Sciatic nerve (tissue), 2 donors: ENCODE results near the gene C16orf96. TPM values are rescaled to one million over a fixed set of nuclear protein-coding genes. Genes with fewer than 3 reads are reported as not detected.
"Not testable (repeated sequence)": the region's sequence is repeated elsewhere in the genome, so short reads cannot be mapped to it uniquely, and the experiment has no call there.

Experiments used
- ATAC-seq: fragments of 200-7000 bp; cut with Tn5 transposase; one replicate; pipeline ENCODE4 v1.9.1; 2020; ENCODE audit warnings: mild to moderate bottlenecking, moderate library complexity
- DNase-seq: peaks from one replicate; pipeline ENCODE4 v3.0.0-alpha.2; 2020; ENCODE audit warnings: low spot score
- intact Hi-C: fragments of 100-400 bp; cut with DNase I; formaldehyde crosslinking; loops from one replicate; pipeline ENCODE4 v1.14.2; 2022
- total RNA-seq: library from RNA; stranded (reverse); fragmentation: NEBNext Ultra II Directional; extraction: Animal tissue kit (Norgen Biotek cat#: 25700); gene quantifications from one replicate; pipeline ENCODE4 v1.2.1, GENCODE V29; 2021
- donor health status: DM: no; HTN: no; CAD: no.
- donor health status: DM: no; HTN: no; CAD: no.

The C16orf96 gene
- total RNA-seq, 1 donor from 2014 or later, result 0.22 TPM

DNA sequence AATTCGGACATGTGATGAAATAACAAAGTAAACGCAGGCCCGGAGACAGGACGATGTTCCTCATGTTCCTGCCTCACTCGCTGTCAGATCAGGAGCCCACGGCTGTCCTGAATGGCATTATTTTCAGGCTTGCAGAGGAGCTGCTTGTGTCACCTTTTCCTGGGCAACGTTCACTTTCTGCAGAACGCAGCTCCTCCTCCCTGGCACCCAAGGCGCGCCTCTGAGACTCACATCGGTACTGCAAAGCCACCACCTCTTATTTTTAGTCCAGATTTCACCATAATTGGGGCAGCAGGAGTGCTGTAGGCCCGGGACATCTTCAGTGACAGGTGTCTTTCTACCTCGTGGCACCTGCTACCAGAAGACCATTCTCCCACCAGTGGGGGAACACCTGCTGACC, 8.0 kb upstream of the C16orf96 start:
- intact Hi-C loops, result loop anchor here (5.0 kb wide), 1 partner anchor 36 kb away; no protein-coding TSS in a partner anchor
- DNase-seq (no peak), ATAC-seq (no peak)

GRCh38 chr16:4550591-4550990, 5.5 kb upstream of the C16orf96 start:
- ATAC-seq, result no peak
- intact Hi-C loops, result no loop called here

GRCh38 chr16:4552541-4552940, 3.6 kb upstream of the C16orf96 start:
- intact Hi-C loops, result no loop called here
- DNase-seq (no peak), ATAC-seq (no peak)

More at GRCh38 chr16:4550591-4550990, 5.5 kb upstream of the C16orf96 start:
- no peak for DNase-seq

- intact Hi-C loops, result no loop called here
- DNase-seq (no peak), ATAC-seq (no peak)
Observed at GRCh38 chr16:4556580-4556979, 440 bp downstream of the C16orf96 start.

GRCh38 chr16:4557973-4558372, 1.8 kb downstream of the C16orf96 start:
- ATAC-seq (peak; percentile 76), DNase-seq (peak; percentile 63)
- intact Hi-C loops, result no loop called here

GRCh38 chr16:4561596-4561995, 5.5 kb downstream of the C16orf96 start:
- intact Hi-C loops, result no loop called here
- ATAC-seq (no peak), DNase-seq (no peak)

DNA sequence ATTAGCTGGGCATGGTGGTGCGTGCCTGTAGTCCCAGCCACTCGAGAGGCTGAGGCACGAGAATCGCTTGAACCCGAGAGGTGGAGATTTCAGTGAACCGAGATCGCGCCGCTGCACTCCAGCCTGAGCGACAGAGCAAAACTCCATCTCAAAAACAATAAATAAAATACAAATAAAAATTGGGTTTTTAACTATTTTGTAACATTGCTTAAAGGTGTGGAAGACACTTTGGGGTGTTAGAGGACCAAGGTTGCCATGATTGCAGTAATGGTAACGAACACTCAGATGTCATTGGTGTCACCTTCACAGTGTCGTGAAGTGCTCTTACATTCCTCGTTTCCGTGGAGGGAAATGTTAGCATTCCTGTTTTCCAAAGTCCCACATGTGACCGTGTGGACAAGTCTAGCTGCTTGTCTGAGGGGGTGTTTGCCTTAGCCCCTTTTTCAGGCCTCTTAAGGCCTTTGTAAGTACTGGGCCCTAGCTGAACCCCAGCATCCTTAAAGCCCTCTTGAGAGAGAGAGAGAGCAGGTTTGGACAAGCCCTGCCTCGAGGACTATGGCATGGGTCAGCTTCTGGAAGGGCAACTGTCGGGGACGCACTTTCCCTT, 8.6 kb downstream of the C16orf96 start:
- intact Hi-C loops, result no loop called here
- no peak for DNase-seq
- no peak for ATAC-seq

GRCh38 chr16:4566144-4566543, 10.0 kb downstream of the C16orf96 start:
- DNase-seq (no peak), ATAC-seq (no peak)
- intact Hi-C loops, result no loop called here

- ATAC-seq (no peak), DNase-seq (no peak)
- intact Hi-C loops, result no loop called here
Observed at GRCh38 chr16:4570086-4570485, 13.9 kb downstream of the C16orf96 start.

GRCh38 chr16:4570688-4571321, 14.7 kb downstream of the C16orf96 start:
- intact Hi-C loops, result no loop called here
- DNase-seq, result no peak
- ATAC-seq, result no peak

DNA sequence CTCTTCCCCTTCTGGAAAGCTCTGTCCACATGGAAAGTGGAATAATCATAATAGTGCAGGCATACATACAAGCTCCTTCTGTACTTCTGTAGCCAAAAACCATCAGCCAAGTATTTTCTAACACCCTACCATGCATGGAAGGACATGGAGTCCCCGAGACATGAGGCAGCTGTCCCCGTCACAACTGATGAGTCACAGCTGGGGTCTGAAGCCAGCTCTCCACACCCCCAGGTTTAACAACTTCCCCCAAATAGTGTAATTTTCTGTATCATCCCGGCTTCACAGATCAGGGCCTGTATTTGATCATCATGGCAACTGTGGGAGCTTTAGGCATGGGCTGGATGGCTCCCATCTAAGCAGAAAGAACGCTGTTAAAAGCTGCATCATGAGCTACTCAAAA, 16.6 kb downstream of the C16orf96 start:
- ATAC-seq (no peak), DNase-seq (no peak)
- intact Hi-C loops, result no loop called here

DNA sequence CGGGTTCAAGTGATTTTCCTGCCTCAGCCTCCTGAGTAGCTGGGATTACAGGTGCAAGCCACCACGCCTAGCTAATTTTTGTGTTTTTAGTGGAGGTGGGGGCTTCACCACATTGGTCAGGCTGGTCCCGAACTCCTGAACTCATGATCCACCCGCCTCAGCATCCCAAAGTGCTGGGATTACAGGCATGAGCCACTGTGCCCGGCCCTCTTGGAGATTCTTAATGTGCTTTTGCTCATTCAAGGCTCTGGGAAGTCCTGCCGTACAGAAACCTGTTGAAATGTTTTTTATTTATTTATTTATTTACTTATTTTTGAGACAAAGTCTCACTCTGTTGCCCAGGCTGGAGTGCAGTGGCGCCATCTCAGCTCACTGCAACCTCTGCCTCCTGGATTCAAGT, 17.8 kb downstream of the C16orf96 start:
- ATAC-seq, DNase-seq, intact Hi-C loops: not testable (repeated sequence)

DNA sequence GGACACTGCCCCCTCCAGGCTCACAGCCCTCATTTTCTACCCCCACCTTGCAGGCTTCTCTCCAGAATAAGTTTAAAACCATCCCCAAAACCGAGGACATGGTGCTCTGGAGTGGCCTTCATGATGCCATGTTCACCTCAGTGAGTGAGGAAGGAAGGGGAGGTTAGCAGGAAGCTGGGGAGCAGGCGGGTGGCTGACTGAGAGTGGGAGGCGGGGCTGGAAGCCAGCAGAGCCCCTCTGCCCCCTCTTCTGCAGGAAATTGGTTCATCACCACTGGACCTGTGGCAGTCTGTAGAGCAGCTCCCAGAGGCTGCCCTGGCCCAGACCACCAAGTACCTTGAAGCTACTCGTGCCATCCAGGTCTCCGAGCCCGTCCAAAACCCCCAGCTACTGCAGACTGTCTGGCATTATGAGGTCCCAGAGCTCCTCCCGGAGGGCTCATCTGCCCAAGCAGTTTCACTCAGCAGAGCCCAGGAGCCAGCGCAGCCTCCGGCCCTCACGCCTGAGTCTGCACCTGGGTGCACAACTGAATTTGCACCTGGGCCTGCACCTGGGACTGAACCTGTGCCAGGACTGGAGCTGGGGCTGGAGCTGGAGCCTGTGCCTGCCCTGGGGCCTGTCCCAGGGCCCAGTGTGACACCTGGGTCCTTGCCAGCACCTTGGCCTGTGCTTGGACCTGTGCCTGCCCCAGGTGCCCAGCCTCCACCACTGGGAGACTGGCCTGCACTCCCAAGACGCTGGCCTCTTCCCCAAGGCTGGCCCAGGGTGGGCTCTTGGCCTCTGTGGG, 19.0 kb downstream of the C16orf96 start:
- ATAC-seq, result no peak
- intact Hi-C loops, result no loop called here
- no peak for DNase-seq

DNA sequence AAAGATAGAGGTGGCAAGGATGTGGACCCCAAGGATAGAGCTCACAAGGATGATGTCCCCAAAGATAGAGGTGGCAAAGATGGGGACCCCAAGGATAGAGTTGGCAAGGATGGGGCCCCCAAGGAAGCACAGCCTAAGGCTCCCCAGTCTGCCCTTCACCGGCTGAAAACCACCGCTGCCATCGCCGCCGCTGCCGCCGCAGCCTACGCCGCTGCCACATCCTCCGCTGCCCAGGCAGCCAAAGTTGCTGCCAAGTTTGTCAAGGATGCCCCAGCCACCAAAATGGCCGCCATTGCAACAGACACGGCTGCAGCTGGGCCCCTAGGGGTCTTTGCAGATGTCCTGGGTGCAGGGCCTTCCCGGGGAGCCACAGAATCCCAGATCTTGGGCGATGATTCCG, 19.9 kb downstream of the C16orf96 start:
- intact Hi-C loops, result no loop called here
- DNase-seq (no peak), ATAC-seq (no peak)

- DNase-seq (no peak), ATAC-seq (no peak)
Observed at GRCh38 chr16:4578961-4579530, 22.9 kb downstream of the C16orf96 start.

GRCh38 chr16:4580250-4580649, 24.1 kb downstream of the C16orf96 start:
- DNase-seq (no peak), ATAC-seq (no peak)
- intact Hi-C loops, result no loop called here

More at GRCh38 chr16:4578961-4579530, 22.9 kb downstream of the C16orf96 start:
- intact Hi-C loops, result no loop called here

DNA sequence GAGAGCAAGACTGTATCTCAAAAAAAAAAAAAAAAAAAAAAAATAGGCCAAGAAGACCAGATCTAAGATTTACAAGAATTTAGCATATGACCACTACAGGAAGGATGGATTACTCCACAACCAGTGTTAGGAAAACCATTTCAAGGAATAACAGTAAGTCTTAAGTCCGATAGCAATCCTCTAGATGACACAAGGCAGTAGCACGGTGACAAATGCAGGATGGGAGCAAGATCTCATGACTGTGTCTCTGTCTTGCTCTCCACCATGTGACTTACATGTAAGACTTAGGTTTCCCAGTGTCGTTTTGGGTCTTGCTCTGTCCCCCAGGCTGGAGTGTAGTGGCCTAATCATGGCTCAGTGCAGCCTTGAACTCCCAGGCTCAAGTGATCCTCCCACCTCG, 27.8 kb downstream of the C16orf96 start:
- intact Hi-C loops, result no loop called here
- DNase-seq (no peak), ATAC-seq (no peak)

DNA sequence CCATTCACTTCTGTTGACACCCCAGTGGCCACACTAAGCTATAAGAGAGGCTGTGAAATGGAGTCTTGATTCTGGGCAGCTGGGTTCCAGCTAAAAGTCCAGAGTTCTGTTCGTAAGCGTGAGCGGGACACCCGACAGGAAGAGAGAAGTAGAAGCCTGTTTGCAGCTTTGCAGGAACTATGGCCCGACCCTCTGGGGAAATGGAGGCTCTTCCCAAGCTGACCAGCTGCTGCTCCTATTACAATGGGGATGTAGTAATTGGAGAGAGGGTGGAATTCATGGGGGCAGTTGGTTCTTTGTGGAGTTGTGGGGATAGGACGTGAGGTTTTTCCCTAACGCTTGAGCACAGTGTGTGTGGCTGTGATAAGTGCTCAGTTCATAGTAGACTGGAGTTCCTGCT, 30.2 kb downstream of the C16orf96 start:
- ATAC-seq (peak; percentile 38), DNase-seq (no peak)
- intact Hi-C loops, result no loop called here

GRCh38 chr16:4588386-4588785, 32.2 kb downstream of the C16orf96 start:
- ATAC-seq, result no peak
- no peak for DNase-seq
- intact Hi-C loops, result no loop called here

DNA sequence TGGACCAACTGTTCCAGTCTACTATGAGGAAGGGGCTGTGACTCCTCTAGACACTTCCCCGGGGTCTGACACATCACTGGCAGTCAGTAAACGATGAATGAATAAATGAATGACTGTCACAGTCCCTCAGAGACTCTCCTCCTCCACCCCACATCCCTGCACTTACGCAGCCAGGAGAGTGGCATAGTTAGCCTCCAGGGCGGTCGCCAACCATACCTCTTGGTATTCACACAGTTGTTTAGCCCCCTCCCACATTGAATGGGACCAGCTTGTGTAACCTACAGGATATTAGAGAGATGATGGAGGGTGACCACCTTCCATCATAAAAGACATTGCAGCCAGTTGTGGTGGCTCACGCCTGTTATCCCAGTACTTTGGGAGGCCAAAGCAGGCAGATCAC, 32.8 kb downstream of the C16orf96 start:
- intact Hi-C loops, result no loop called here
- DNase-seq, result no peak
- ATAC-seq, result no peak
